GM12865 (cell line): ENCODE results near the gene BBS9.

ENCODE experiments used
- DNase-seq: peaks from one replicate; pipeline ENCODE4 v3.0.0; 2010; ENCODE audit warnings: low read depth
- H3K4me3 ChIP-seq: 2 replicates; pipeline ENCODE4 v1.5.1; 2011; ENCODE audit warnings: mild to moderate bottlenecking, low read depth, low read length, control low read depth
- TF ChIP-seq, protein P1 (sequence below): IDR thresholded peaks from 2 replicates; pipeline ENCODE4 v1.5.1; 2011; ENCODE audit warnings: low read length, control low read depth, low read depth, inconsistent platforms; ENCODE audit not compliant: insufficient read depth; ENCODE audit errors: missing control alignments

BBS9 gene

GRCh38 chr7:33556472-33556871 lies 427.1 kb downstream of the BBS9 start:
- TF ChIP-seq, protein P1, sequence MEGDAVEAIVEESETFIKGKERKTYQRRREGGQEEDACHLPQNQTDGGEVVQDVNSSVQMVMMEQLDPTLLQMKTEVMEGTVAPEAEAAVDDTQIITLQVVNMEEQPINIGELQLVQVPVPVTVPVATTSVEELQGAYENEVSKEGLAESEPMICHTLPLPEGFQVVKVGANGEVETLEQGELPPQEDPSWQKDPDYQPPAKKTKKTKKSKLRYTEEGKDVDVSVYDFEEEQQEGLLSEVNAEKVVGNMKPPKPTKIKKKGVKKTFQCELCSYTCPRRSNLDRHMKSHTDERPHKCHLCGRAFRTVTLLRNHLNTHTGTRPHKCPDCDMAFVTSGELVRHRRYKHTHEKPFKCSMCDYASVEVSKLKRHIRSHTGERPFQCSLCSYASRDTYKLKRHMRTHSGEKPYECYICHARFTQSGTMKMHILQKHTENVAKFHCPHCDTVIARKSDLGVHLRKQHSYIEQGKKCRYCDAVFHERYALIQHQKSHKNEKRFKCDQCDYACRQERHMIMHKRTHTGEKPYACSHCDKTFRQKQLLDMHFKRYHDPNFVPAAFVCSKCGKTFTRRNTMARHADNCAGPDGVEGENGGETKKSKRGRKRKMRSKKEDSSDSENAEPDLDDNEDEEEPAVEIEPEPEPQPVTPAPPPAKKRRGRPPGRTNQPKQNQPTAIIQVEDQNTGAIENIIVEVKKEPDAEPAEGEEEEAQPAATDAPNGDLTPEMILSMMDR, result no peak
- no peak overlapping the region for H3K4me3 ChIP-seq
- no peak for DNase-seq

GRCh38 chr7:33558549-33559323 lies 429.4 kb downstream of the BBS9 start:
- no peak overlapping the region for H3K4me3 ChIP-seq
- TF ChIP-seq, protein P1, result no peak

GRCh38 chr7:33559324-33559710 lies 430.0 kb downstream of the BBS9 start:
- TF ChIP-seq, protein P1, result no peak
- no peak for DNase-seq
- H3K4me3 ChIP-seq, result no peak overlapping the region

More at GRCh38 chr7:33558549-33559323, 429.4 kb downstream of the BBS9 start:
- DNase-seq, result no peak

DNA sequence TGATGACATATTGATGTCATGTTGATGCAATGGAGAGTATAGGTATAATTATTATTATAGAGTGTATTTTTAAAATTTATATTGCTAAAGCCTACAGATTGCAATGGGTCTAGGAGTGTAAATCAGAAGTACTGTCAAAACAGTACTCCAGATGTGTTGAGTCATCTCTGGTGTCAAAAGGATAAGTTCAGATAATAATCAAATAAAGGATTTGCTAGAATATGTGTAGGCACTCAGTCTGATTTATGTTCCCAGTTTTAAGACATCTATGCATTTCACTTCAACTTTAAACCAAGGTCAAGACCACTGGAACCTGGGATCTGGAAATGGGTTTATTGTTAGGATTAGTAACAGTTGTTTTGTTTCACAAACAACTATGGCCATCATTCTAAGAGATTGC lies 433.6 kb downstream of the BBS9 start:
- H3K4me3 ChIP-seq, result no peak overlapping the region
- TF ChIP-seq, protein P1, result no peak

DNA sequence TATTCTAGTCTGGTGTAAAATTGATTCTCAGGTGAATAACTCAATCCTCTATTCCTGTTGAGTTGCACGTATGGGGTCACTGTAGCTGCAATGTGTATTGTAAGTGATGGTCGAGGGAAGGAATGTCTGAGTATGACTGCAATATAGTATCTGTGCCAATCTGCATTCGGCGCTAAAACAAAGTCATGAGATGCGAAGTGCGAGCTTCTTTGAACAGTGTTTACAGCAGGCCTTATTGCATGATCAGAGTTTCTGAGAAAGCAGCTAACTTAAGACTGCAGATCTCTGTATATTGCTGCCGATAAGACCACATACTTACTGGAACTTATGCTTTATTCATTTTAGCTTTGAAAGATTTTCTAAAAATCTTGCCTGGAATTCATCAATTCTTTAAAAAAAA lies 434.3 kb downstream of the BBS9 start:
- TF ChIP-seq, protein P1, result no peak
- no peak for DNase-seq

More for the DNA sequence above, 433.6 kb downstream of the BBS9 start:
- DNase-seq, result no peak

GRCh38 chr7:33578166-33578565 lies 448.8 kb downstream of the BBS9 start:
- no peak for DNase-seq
- TF ChIP-seq, protein P1, result no peak
- no peak overlapping the region for H3K4me3 ChIP-seq

More for the DNA sequence above, 434.3 kb downstream of the BBS9 start:
- no peak overlapping the region for H3K4me3 ChIP-seq
